KBM-7 (cell line): ENCODE data around the gene UMAD1.
"Not testable (repeated sequence)": the region's sequence is repeated elsewhere in the genome, so short reads cannot be mapped to it uniquely, and the experiment has no call there.

Source experiments
- DNase-seq: peaks from one replicate; pipeline ENCODE4 v3.0.0-alpha.2; 2015
- in situ Hi-C: fragments of 300-500 bp; cut with MboI; formaldehyde crosslinking; loops from 2 replicates; pipeline ENCODE4 v1.14.3; 2020; ENCODE audit warnings: low sequenced_read_pairs, low pct_unique_long_range_greater_than_20kb, mixed read lengths

UMAD1 gene

GRCh38 chr7:7650682-7651206 is 10.2 kb downstream of the UMAD1 start:
- in situ Hi-C loops = loop anchor here (25.0 kb wide), 1 partner anchor 562 kb away; no protein-coding TSS in a partner anchor

GRCh38 chr7:7651479-7651878 is 10.9 kb downstream of the UMAD1 start:
- no peak for DNase-seq
- in situ Hi-C loops = loop anchor here (25.0 kb wide), 1 partner anchor 561 kb away; no protein-coding TSS in a partner anchor

More at GRCh38 chr7:7650682-7651206, 10.2 kb downstream of the UMAD1 start:
- DNase-seq = no peak

- in situ Hi-C loops = loop anchor here (25.0 kb wide), 1 partner anchor 559 kb away; no protein-coding TSS in a partner anchor
- no peak for DNase-seq
These were observed 12.4 kb downstream of the UMAD1 start for GRCh38 chr7:7652798-7653540.

- DNase-seq = peak; percentile 60
- in situ Hi-C loops = loop anchor here (25.0 kb wide), 1 partner anchor 559 kb away; no protein-coding TSS in a partner anchor
These were observed 13.1 kb downstream of the UMAD1 start for GRCh38 chr7:7653593-7654187.

- DNase-seq = no peak
- in situ Hi-C loops = loop anchor here (25.0 kb wide), 1 partner anchor 557 kb away; no protein-coding TSS in a partner anchor
These were observed 14.6 kb downstream of the UMAD1 start for GRCh38 chr7:7654964-7655715.

- in situ Hi-C loops = loop anchor here (25.0 kb wide), 1 partner anchor 556 kb away; no protein-coding TSS in a partner anchor
- not testable (repeated sequence) for DNase-seq
These were observed 15.9 kb downstream of the UMAD1 start for GRCh38 chr7:7656459-7656858.

GRCh38 chr7:7662527-7662926 is 22.0 kb downstream of the UMAD1 start:
- DNase-seq = no peak
- in situ Hi-C loops = loop anchor here (25.0 kb wide), 1 partner anchor 550 kb away; no protein-coding TSS in a partner anchor

GRCh38 chr7:7664291-7664690 is 23.7 kb downstream of the UMAD1 start:
- DNase-seq = no peak
- in situ Hi-C loops = loop anchor here (25.0 kb wide), 1 partner anchor 548 kb away; no protein-coding TSS in a partner anchor

GRCh38 chr7:7665031-7665430 is 24.5 kb downstream of the UMAD1 start:
- in situ Hi-C loops = loop anchor here (25.0 kb wide), 1 partner anchor 547 kb away; no protein-coding TSS in a partner anchor

GRCh38 chr7:7667187-7667586 is 26.6 kb downstream of the UMAD1 start:
- in situ Hi-C loops = loop anchor here (25.0 kb wide), 1 partner anchor 545 kb away; no protein-coding TSS in a partner anchor
- no peak for DNase-seq

More at GRCh38 chr7:7665031-7665430, 24.5 kb downstream of the UMAD1 start:
- DNase-seq = no peak

- no peak for DNase-seq
- in situ Hi-C loops = loop anchor here (25.0 kb wide), 1 partner anchor 544 kb away; no protein-coding TSS in a partner anchor
These were observed 28.2 kb downstream of the UMAD1 start for GRCh38 chr7:7668706-7669105.

GRCh38 chr7:7670490-7670889 is 29.9 kb downstream of the UMAD1 start:
- in situ Hi-C loops = loop anchor here (25.0 kb wide), 1 partner anchor 542 kb away; no protein-coding TSS in a partner anchor
- no peak for DNase-seq

- DNase-seq = no peak
- in situ Hi-C loops = loop anchor here (25.0 kb wide), 1 partner anchor 541 kb away; no protein-coding TSS in a partner anchor
These were observed 30.8 kb downstream of the UMAD1 start for GRCh38 chr7:7671361-7671760.

GRCh38 chr7:7672545-7673239 is 32.1 kb downstream of the UMAD1 start:
- no peak for DNase-seq
- in situ Hi-C loops = loop anchor here (25.0 kb wide), 1 partner anchor 540 kb away; no protein-coding TSS in a partner anchor

- DNase-seq = no peak
- in situ Hi-C loops = loop anchor here (25.0 kb wide), 1 partner anchor 539 kb away; no protein-coding TSS in a partner anchor
These were observed 32.6 kb downstream of the UMAD1 start for GRCh38 chr7:7673240-7673550.

- DNase-seq = no peak
- in situ Hi-C loops = no loop called here
These were observed 35.1 kb downstream of the UMAD1 start for GRCh38 chr7:7675686-7676085.

- in situ Hi-C loops, DNase-seq: not testable (repeated sequence)
These were observed 39.1 kb downstream of the UMAD1 start for GRCh38 chr7:7679640-7680039.

- DNase-seq = peak; percentile 80
- in situ Hi-C loops = no loop called here
These were observed 40.8 kb downstream of the UMAD1 start for GRCh38 chr7:7681191-7681935.
